Measurements from ENCODE around the gene ADAMTS9.

ADAMTS9 gene

GRCh38 chr3:64705946-64706345 is 18.1 kb upstream of the ADAMTS9 start:
- no peak overlapping the region for H3K4me3 ChIP-seq (ENCODE audit: low read length)
- DNase-seq (ENCODE audit: low read depth): no peak
- no peak for TF ChIP-seq CTCF (IDR thresholded peaks at IDR 0.05; ENCODE audit: insufficient read depth, low read depth, low read length, missing control alignments)

GRCh38 chr3:64696896-64697295 is 9.1 kb upstream of the ADAMTS9 start:
- TF ChIP-seq CTCF (IDR thresholded peaks at IDR 0.05; ENCODE audit: insufficient read depth, low read depth, low read length, missing control alignments): no peak
- no peak for DNase-seq (ENCODE audit: low read depth)
- no peak overlapping the region for H3K4me3 ChIP-seq (ENCODE audit: low read length)

GRCh38 chr3:64694114-64694513 is 6.3 kb upstream of the ADAMTS9 start:
- no peak for TF ChIP-seq CTCF (IDR thresholded peaks at IDR 0.05; ENCODE audit: insufficient read depth, low read depth, low read length, missing control alignments)
- DNase-seq (ENCODE audit: low read depth): no peak
- no peak overlapping the region for H3K4me3 ChIP-seq (ENCODE audit: low read length)

GRCh38 chr3:64693031-64693430 is 5.2 kb upstream of the ADAMTS9 start:
- H3K4me3 ChIP-seq (ENCODE audit: low read length): no peak overlapping the region
- no peak for DNase-seq (ENCODE audit: low read depth)
- no peak for TF ChIP-seq CTCF (IDR thresholded peaks at IDR 0.05; ENCODE audit: insufficient read depth, low read depth, low read length, missing control alignments)

GRCh38 chr3:64691051-64691450 is 3.3 kb upstream of the ADAMTS9 start:
- no peak overlapping the region for H3K4me3 ChIP-seq (ENCODE audit: low read length)
- no peak for TF ChIP-seq CTCF (IDR thresholded peaks at IDR 0.05; ENCODE audit: insufficient read depth, low read depth, low read length, missing control alignments)
- DNase-seq (ENCODE audit: low read depth): peak; percentile 6

- no peak for TF ChIP-seq CTCF (IDR thresholded peaks at IDR 0.05; ENCODE audit: insufficient read depth, low read depth, low read length, missing control alignments)
- peak; percentile 2 for DNase-seq (ENCODE audit: low read depth)
- H3K4me3 ChIP-seq (ENCODE audit: low read length): no peak overlapping the region
Observed at GRCh38 chr3:64687086-64687780, 567 bp downstream of the ADAMTS9 start.

GRCh38 chr3:64686446-64686908 is 1.3 kb downstream of the ADAMTS9 start:
- H3K4me3 ChIP-seq (ENCODE audit: low read length): peak overlapping the region; percentile 49
- TF ChIP-seq CTCF (IDR thresholded peaks at IDR 0.05; ENCODE audit: insufficient read depth, low read depth, low read length, missing control alignments): no peak

More at GRCh38 chr3:64686446-64686908, 1.3 kb downstream of the ADAMTS9 start:
- peak; percentile 55 for DNase-seq (ENCODE audit: low read depth)

Measured in epithelial cell of esophagus (primary cell).